Neural progenitor cell (in vitro differentiated cells): ENCODE measurements around the gene PCDH1.

Experiments used
- CTCF ChIP-seq: fragments of 200-600 bp; sonication (generic); IDR thresholded peaks from 2 replicates; pipeline ENCODE4 v1.5.1; 2017; ENCODE audit warnings: antibody characterized with exemption, mild to moderate bottlenecking
- EZH2 ChIP-seq: fragments of 200-600 bp; sonication (generic); IDR thresholded peaks from 2 replicates; pipeline ENCODE4 v1.6.1; 2017; ENCODE audit warnings: antibody characterized with exemption, mild to moderate bottlenecking, moderate library complexity

- no peak for TF ChIP-seq CTCF
- TF ChIP-seq EZH2: no peak
Measured at GRCh38 chr5:141866096-141866495, 12.1 kb downstream of the PCDH1 start.
